ENCODE results near the gene THBS1. TPM values are rescaled to one million over a fixed set of nuclear protein-coding genes. Genes with fewer than 3 reads are reported as not detected.

The THBS1 gene
- total RNA-seq, 1 experiment from 2014 or later = 37.1 TPM

DNA sequence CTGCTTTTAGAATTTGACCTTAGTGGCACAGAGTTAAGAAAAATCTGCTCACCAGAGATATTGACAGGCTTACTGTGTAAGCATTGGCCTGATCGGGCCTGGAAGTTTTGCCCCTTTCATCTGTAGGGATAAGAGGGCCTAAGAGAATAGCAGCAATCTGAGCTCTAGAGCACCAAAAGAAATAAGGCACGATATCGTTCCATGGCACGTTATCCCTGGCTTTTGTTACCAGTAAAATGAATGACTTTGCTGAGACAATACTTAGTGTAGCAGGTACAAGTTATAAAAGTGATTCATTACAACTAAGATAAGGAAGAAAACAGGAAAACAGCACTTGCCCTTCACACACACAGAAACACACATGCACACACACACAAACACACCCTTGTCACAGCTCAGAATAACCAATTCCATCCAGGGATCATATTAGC is 5.0 kb downstream of the THBS1 start (continued):
- TF ChIP-seq ARID4B (CRISPR knock-in tag; IDR thresholded peaks at IDR 0.05; ENCODE audit: borderline replicate concordance) (no peak), SMAD3 (CRISPR knock-in tag; IDR thresholded peaks at IDR 0.05; ENCODE audit: borderline replicate concordance) (no peak), USF2 (CRISPR knock-in tag; IDR thresholded peaks at IDR 0.05) (no peak), GABPB1 (CRISPR knock-in tag; IDR thresholded peaks at IDR 0.05) (no peak)
- TF ChIP-seq, protein P1, sequence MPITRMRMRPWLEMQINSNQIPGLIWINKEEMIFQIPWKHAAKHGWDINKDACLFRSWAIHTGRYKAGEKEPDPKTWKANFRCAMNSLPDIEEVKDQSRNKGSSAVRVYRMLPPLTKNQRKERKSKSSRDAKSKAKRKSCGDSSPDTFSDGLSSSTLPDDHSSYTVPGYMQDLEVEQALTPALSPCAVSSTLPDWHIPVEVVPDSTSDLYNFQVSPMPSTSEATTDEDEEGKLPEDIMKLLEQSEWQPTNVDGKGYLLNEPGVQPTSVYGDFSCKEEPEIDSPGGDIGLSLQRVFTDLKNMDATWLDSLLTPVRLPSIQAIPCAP (CRISPR knock-in tag; IDR thresholded peaks at IDR 0.05) = no peak

DNA sequence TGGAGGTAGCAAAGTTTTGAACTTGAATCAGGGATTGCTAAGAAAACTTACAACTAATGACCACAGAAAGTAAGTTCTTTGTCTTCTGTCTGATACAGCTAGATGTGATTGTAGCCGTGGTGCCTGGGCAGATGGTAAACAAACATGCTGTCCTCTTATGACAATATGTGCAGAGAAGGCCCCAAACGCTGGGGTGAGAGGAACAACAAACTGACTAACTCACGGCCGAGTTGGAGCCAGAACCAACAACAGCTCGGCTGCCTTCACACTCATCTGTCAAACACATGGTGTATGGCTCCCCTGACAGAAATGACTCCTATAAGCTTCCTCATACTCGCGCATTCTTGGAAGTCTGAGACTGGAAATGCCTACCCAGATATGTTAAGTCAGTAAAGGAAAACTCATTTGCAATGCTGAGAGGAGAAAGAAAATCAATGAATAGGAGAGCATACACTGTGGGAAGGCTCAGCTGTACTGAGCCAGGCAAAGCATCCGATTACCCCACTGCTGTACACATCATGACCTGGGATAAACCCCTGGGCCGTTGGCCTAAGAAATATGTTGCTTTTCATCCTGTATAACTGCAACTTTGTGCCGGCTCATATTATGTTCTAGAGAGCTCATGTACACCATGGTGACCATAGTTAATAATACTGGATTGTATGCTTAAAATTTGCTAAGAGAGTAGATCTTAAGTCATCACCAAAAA is 5.7 kb downstream of the THBS1 start:
- no peak for DNase-seq (ENCODE audit: low spot score)
- Mint-ChIP-seq H3K27ac (no peak overlapping the region), H3K36me3 (peaks cover 89% of the 10 kb centered on the region), H3K4me1 (peaks cover 12% of the 10 kb centered on the region), H3K9me3 (no peaks in the 10 kb centered on the region), H3K4me3 (no peak overlapping the region), H3K27me3 (ENCODE audit: low read depth) (no peaks in the 10 kb centered on the region; the same call in 1 of the 2 replicates)
- no peak for ATAC-seq
- ChIA-PET CTCF (no interaction called here), POLR2A (no interaction called here)
- no peak for TF ChIP-seq ZNF317 (CRISPR knock-in tag; IDR thresholded peaks at IDR 0.05; ENCODE audit: borderline replicate concordance, low read depth)
- no peak for TF ChIP-seq AR (CRISPR knock-in tag; IDR thresholded peaks at IDR 0.05)
- TF ChIP-seq, protein P1 (CRISPR knock-in tag; IDR thresholded peaks at IDR 0.05) = no peak
- TF ChIP-seq ZSCAN18 (CRISPR knock-in tag; IDR thresholded peaks at IDR 0.05) = no peak
- TF ChIP-seq ZBTB43 (CRISPR knock-in tag; IDR thresholded peaks at IDR 0.05) = no peak
- no peak for TF ChIP-seq ATF2 (CRISPR knock-in tag; IDR thresholded peaks at IDR 0.05; ENCODE audit: borderline replicate concordance, low read depth)
